ENCODE measurements around the gene THBS1.

Gene THBS1

GRCh38 chr15:39574427-39574826, 6.5 kb upstream of the THBS1 start:
- Histone ChIP-seq H3K9me3 (ENCODE audit: severe bottlenecking) (no peaks in the 10 kb centered on the region), H3K27ac (no peak overlapping the region), H3K4me3 (ENCODE audit: low read depth, low read length) (no peak overlapping the region), H3K36me3 (no peaks in the 10 kb centered on the region), H3K27me3 (ENCODE audit: insufficient read depth, low read depth, severe bottlenecking) (peaks cover 73% of the 10 kb centered on the region)
- TF ChIP-seq, protein P1, sequence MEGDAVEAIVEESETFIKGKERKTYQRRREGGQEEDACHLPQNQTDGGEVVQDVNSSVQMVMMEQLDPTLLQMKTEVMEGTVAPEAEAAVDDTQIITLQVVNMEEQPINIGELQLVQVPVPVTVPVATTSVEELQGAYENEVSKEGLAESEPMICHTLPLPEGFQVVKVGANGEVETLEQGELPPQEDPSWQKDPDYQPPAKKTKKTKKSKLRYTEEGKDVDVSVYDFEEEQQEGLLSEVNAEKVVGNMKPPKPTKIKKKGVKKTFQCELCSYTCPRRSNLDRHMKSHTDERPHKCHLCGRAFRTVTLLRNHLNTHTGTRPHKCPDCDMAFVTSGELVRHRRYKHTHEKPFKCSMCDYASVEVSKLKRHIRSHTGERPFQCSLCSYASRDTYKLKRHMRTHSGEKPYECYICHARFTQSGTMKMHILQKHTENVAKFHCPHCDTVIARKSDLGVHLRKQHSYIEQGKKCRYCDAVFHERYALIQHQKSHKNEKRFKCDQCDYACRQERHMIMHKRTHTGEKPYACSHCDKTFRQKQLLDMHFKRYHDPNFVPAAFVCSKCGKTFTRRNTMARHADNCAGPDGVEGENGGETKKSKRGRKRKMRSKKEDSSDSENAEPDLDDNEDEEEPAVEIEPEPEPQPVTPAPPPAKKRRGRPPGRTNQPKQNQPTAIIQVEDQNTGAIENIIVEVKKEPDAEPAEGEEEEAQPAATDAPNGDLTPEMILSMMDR (IDR thresholded peaks at IDR 0.05; ENCODE audit: low read depth, low read length) = no peak
- DNase-seq = no peak

DNA sequence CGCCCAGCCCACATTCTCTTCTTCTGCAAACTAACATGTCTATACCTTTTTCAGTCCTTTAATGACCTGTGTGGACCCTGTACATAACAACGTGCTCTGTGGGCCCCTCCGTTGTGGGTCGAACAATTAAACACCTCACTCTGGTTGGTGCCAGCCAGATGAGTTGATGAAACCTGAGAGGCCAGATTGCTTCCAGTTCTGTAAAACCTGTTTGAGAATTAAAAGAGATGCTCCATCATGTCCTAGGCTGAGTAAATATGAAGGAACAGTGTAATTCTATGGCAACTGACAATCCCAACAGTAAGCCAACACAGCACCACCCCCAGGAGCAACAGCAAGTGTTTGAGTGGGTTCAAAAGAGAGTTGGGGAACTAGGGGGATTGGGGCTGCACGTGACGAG, 5.7 kb upstream of the THBS1 start:
- no peaks in the 10 kb centered on the region for H3K9me3 ChIP-seq (ENCODE audit: severe bottlenecking)
- H3K36me3 ChIP-seq = no peaks in the 10 kb centered on the region
- no peak overlapping the region for H3K4me3 ChIP-seq (ENCODE audit: low read depth, low read length)
- TF ChIP-seq, protein P1 (IDR thresholded peaks at IDR 0.05; ENCODE audit: low read depth, low read length) = no peak
- DNase-seq = no peak
- no peak overlapping the region for H3K27ac ChIP-seq
- H3K27me3 ChIP-seq (ENCODE audit: insufficient read depth, low read depth, severe bottlenecking) = peaks cover 78% of the 10 kb centered on the region

GRCh38 chr15:39578851-39579486, 1.9 kb upstream of the THBS1 start:
- Histone ChIP-seq H3K4me3 (ENCODE audit: low read depth, low read length) (no peak overlapping the region), H3K27me3 (ENCODE audit: insufficient read depth, low read depth, severe bottlenecking) (peaks cover 87% of the 10 kb centered on the region), H3K9me3 (ENCODE audit: severe bottlenecking) (no peaks in the 10 kb centered on the region), H3K27ac (no peak overlapping the region), H3K36me3 (no peaks in the 10 kb centered on the region)
- no peak for DNase-seq
- TF ChIP-seq, protein P1 (IDR thresholded peaks at IDR 0.05; ENCODE audit: low read depth, low read length) = 0 out of 2 replicates have a peak, but pooled peaks have one; percentile 11

GRCh38 chr15:39579487-39580116, 1.3 kb upstream of the THBS1 start:
- H3K4me3 ChIP-seq (ENCODE audit: low read depth, low read length) = no peak overlapping the region
- DNase-seq = no peak
- H3K27me3 ChIP-seq (ENCODE audit: insufficient read depth, low read depth, severe bottlenecking) = peaks cover 88% of the 10 kb centered on the region
- TF ChIP-seq, protein P1 (IDR thresholded peaks at IDR 0.05; ENCODE audit: low read depth, low read length) = no peak
- no peak overlapping the region for H3K27ac ChIP-seq
- no peaks in the 10 kb centered on the region for H3K9me3 ChIP-seq (ENCODE audit: severe bottlenecking)
- H3K36me3 ChIP-seq = no peaks in the 10 kb centered on the region

DNA sequence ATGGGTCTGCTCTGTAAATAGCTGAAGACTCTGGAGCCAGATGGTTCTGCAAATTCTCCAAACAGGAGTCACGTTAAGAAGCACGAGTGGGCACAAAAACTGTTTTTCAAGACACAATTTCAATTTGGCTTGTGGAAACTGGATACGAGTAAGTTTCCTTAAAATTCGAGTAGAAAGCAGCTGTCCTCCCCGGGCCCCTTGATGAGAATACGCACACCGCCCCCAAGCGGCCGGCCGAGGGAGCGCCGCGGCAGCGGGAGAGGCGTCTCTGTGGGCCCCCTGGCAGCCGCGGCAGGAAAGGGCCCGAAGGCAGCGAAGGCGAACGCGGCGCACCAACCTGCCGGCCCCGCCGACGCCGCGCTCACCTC, 778 bp upstream of the THBS1 start:
- H3K27me3 ChIP-seq (ENCODE audit: insufficient read depth, low read depth, severe bottlenecking) = peaks cover 89% of the 10 kb centered on the region
- no peak overlapping the region for H3K27ac ChIP-seq
- DNase-seq = peak; percentile 79
- peak overlapping the region; percentile 31; the same call in 1 of the 2 replicates for H3K4me3 ChIP-seq (ENCODE audit: low read depth, low read length)
- H3K36me3 ChIP-seq = no peaks in the 10 kb centered on the region
- H3K9me3 ChIP-seq (ENCODE audit: severe bottlenecking) = no peaks in the 10 kb centered on the region
- TF ChIP-seq, protein P1 (IDR thresholded peaks at IDR 0.05; ENCODE audit: low read depth, low read length) = peak; percentile 87

Measured in WERI-Rb-1 (cell line).